Inferior parietal cortex (tissue), 1 donor: ENCODE measurements around the gene MAMSTR.

Experiments used
- DNase-seq: peaks from one replicate; pipeline ENCODE4 v3.0.0-alpha.2; 2016; ENCODE audit errors: extremely low spot score

Gene MAMSTR

GRCh38 chr19:48663667-48664066, 55.9 kb downstream of the MAMSTR start:
- DNase-seq: no peak
